Thyroid gland (tissue), 4 donors: Measurements from ENCODE around the gene ALPK3.
A peak's percentile ranks its signal among the peaks of the same experiment; 100 is the strongest.

ENCODE experiments used
- POLR2A ChIP-seq, 2 donors: fragments of 450-650 bp; IDR thresholded peaks; one replicate each; pipeline ENCODE4 v1.6.1; 2017; ENCODE audit warnings: antibody characterized with exemption in 2 of 2, mild to moderate bottlenecking in 2 of 2, moderate library complexity in 1 of 2
- TF ChIP-seq, protein P1 (sequence below), 6 experiments: fragments of 200-600 bp in 3 of 6; fragments of 450-650 bp in 3 of 6; sonication (generic) in 3 of 6; IDR thresholded peaks; one replicate each; pipeline ENCODE4 v1.5.1; 2016 to 2019; ENCODE audit warnings: antibody characterized with exemption in 6 of 6, mild to moderate bottlenecking in 2 of 6, inconsistent platforms in 1 of 6, moderate library complexity in 1 of 6

DNA sequence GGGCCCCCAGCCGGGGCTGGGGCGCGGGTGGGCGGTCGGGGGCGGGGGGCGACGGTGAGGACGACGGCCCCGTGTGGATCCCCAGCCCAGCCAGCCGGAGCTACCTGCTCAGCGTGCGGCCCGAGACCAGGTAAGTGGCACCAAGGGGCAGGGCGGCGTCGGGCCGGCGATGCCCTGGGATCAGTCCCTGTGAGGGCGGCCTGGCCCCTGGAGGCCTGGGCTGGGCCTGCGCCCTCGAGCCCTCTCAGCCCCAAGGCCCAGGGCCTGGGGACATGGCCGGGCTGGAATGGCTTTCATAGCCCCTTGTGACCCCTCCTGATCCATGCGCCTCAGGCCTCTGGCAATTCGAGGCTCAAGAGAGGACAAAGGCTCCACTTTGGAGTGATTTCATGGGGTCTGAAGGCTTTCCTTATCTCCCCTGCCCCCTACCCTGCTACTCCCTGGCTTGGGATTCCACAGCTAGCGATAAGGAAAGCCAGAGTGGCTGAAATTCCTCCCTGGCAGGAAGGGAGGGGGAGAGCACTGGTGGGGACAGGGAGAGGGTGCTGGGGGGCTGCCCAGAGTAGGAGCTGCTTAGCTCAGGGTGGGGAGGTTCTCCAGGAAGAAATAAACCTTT, 418 bp downstream of the ALPK3 start:
- TF ChIP-seq POLR2A (IDR thresholded peaks at IDR 0.05) = peak in 1 of 2 donors; percentile 24
- TF ChIP-seq, protein P1, sequence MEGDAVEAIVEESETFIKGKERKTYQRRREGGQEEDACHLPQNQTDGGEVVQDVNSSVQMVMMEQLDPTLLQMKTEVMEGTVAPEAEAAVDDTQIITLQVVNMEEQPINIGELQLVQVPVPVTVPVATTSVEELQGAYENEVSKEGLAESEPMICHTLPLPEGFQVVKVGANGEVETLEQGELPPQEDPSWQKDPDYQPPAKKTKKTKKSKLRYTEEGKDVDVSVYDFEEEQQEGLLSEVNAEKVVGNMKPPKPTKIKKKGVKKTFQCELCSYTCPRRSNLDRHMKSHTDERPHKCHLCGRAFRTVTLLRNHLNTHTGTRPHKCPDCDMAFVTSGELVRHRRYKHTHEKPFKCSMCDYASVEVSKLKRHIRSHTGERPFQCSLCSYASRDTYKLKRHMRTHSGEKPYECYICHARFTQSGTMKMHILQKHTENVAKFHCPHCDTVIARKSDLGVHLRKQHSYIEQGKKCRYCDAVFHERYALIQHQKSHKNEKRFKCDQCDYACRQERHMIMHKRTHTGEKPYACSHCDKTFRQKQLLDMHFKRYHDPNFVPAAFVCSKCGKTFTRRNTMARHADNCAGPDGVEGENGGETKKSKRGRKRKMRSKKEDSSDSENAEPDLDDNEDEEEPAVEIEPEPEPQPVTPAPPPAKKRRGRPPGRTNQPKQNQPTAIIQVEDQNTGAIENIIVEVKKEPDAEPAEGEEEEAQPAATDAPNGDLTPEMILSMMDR (IDR thresholded peaks at IDR 0.05) = peak in 1 of 6 experiments; percentile 15
